Activated CD4-positive, CD25-positive, alpha-beta regulatory T cell treated with anti-CD3 and anti-CD28 coated beads, Interleukin-2, amount 50 U/mL, for 16 hours (primary cell): ENCODE measurements around the gene PPP1R1C.
"Not testable (repeated sequence)": the region's sequence is repeated elsewhere in the genome, so short reads cannot be mapped to it uniquely, and the experiment has no call there.

Experiments
- DNase-seq: peaks from one replicate; pipeline ENCODE4 v3.0.0-alpha.2; 2020; ENCODE audit warnings: low read depth, low spot score

The PPP1R1C gene

GRCh38 chr2:182014284-182014683 is 28.6 kb downstream of the PPP1R1C start:
- no peak for DNase-seq

- no peak for DNase-seq
These were observed 29.9 kb downstream of the PPP1R1C start for GRCh38 chr2:182015334-182016109.

DNA sequence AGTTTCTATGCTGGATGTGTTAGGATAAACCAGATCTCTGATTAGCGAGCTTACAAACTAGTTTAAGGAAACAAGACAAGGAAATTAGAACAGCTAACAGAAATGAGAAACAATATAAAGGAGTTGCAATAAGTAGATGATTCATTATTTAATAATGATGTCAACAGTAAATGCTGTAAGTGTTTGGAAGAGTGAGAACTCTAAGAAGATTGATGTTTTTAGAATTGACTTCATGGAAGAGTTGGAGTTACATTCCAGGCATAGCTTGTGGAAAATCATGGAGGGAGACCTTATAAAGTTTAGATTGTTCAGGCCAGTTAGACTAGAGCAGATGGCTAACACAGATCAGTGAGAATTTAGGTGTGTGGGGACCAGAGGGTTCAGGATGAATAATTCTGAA is 32.6 kb downstream of the PPP1R1C start:
- DNase-seq: no peak

- DNase-seq: no peak
These were observed 34.1 kb downstream of the PPP1R1C start for GRCh38 chr2:182019731-182020130.

DNA sequence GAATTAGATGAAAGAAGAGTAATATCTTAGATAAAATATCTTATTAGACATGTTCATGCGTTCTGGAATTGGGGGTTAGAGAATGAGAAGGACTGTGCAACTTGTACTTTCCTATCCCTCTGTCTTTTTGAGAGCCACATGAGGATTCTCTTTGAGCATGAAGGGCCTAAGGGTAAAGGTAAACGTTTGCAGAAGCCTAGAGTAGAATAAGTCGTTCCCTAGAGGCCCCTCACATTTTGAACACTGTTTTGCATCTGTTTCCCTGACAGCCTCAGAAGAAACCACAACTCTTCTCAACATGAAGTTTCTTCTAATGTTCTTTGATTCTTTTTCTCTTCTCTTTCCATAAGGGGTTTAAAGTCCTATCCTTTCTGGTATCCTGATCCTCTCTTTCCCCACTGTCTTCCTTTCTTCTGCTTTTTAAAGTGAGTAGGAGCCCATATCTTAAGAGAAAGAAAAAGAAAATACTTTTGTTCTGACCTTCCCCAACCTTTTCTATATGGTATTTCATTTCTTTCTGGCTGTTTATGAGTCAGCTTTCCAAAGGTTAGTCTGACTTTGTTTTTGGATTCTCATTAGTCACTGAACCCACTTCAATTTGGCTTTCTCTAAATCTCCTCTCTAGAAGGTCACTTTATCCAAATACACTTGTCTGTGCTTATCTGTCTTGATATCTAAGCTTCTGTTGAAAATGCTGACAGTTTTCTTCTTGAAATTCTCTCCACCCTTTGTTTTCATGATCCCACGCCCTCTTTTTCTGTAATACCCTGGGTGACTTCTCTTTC is 34.8 kb downstream of the PPP1R1C start:
- DNase-seq: no peak

DNA sequence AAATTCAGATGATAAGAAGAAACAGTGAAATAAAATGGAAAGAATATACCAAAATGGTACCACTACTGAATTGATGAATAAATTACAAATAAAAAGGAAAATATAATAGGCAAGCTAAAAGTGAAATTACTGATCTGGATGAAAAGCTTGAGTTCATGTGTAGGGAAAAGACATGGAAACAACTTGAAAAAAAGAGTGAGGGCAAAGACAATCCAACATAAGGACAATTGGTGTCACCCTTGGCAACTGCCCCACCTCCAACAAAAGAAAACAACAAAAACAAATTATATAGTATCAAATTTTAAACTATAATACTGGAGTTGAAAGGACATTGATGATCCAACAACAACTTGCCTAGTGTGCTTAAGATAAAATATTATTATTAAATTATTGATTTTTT is 37.6 kb downstream of the PPP1R1C start:
- no peak for DNase-seq

DNA sequence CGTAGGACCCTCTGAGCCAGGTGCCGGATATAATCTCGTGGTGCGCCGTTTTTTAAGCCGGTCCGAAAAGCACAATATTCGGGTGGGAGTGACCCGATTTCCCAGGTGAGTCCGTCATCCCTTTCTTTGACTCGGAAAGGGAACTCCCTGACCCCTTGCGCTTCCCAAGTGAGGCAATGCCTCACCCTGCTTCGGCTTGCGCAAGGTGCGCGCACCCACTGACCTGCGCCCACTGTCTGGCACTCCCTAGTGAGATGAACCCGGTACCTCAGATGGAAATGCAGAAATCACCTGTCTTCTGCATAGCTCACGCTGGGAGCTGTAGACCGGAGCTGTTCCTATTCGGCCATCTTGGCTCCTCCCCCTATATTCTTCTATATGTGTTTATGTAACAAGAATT is 45.2 kb downstream of the PPP1R1C start:
- DNase-seq: not testable (repeated sequence)

DNA sequence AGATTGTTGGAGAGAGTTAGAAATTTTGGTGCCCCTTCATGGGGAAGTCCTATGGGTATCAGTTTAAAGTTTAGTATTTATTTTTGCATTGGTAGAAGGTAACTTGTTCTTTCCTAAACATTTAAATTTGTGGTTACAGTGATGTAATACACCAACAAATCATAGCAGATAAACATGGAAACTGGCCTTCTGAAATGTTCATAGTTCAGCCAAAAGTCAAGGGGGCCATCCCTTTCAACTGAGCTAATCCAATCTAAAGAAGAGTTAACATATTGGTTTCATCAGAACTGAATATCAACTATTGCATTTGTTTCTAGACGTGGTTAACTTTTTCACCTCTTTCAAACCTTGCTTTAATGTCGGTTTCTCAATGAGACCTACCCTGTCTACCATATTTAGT is 46.3 kb downstream of the PPP1R1C start:
- DNase-seq: no peak

- DNase-seq: no peak
These were observed 47.8 kb downstream of the PPP1R1C start for GRCh38 chr2:182033449-182033848.

DNA sequence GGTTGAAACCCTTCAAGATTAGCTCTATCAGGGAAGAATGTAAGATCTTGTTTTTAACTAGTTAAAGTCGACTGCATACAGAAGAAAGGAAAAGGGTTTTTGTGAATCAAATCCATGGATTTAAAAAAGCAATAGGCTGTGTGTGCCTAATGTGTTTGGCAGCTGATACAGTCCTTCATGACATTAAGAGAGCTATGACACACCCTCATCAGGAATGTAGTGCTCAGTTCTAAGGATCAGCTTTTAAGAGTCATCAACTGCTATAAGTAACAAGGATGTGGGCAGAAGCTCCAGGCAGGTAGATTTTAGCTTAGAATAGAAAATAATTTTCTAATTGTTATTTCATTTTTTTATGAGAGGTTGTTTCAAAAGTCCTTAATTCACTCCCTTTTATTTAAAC is 52.9 kb downstream of the PPP1R1C start:
- no peak for DNase-seq

DNA sequence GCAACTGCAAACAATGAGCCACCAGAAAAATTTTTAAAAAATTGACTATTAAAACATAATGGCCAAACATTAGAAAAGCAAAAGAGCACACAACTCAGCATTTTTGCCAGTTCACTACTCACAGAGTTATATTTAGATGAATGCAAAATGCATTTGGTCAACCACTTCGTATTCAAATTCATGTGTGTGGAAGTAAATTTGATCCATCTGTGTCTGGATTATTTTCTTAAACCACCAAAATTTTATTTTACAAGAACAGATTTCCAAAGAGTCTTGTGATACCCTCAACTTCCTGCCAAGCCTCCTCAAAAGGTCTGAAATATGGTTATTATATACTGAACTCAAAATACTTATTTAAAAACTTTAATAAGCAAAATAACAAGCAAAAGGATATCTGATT is 57.4 kb downstream of the PPP1R1C start:
- DNase-seq: no peak

- DNase-seq: no peak
These were observed 58.2 kb downstream of the PPP1R1C start for GRCh38 chr2:182043861-182044260.

DNA sequence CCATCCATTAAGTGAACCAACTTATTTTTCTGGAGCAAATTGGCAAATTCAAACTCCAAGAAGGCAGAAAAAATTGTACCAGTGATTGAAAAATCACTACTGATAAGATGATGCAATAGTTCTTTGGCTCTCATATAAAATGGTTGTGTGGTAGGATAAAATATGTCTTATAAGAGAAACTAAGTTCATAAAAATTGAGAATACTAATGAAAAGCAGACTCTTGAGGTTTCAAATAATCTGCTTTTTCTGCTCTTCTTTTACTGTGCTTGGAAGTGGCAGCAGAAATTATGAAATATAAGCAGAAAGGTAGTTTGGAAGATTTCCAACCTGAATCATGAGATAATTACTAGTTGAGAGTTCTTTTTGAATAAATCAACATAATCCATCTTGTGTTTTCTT is 61.9 kb downstream of the PPP1R1C start:
- DNase-seq: no peak

DNA sequence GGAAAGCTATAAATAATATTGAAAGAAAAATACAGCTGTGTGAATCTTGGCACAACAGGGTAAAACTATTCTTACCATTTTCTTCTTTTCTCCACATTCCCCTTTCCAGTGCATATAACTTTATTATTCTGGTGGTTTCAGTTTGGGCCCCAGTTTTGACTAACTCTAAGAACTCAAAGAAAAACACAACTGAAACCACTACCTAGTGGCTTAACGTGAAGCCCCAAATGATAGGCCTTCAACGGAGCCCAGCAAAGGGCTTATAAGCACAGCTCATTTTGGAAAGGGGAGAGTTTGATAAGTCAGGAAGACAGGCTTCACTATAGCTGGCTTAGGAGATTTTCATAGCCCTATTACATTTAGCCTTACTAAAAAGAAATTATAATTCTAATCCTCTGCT is 62.4 kb downstream of the PPP1R1C start:
- no peak for DNase-seq

GRCh38 chr2:182048621-182049020 is 63.0 kb downstream of the PPP1R1C start:
- no peak for DNase-seq

- no peak for DNase-seq
These were observed 63.9 kb downstream of the PPP1R1C start for GRCh38 chr2:182049372-182050148.

- DNase-seq: no peak
These were observed 64.9 kb downstream of the PPP1R1C start for GRCh38 chr2:182050333-182051135.

GRCh38 chr2:182055993-182056392 is 70.3 kb downstream of the PPP1R1C start:
- no peak for DNase-seq

GRCh38 chr2:182057002-182057401 is 71.3 kb downstream of the PPP1R1C start:
- no peak for DNase-seq

DNA sequence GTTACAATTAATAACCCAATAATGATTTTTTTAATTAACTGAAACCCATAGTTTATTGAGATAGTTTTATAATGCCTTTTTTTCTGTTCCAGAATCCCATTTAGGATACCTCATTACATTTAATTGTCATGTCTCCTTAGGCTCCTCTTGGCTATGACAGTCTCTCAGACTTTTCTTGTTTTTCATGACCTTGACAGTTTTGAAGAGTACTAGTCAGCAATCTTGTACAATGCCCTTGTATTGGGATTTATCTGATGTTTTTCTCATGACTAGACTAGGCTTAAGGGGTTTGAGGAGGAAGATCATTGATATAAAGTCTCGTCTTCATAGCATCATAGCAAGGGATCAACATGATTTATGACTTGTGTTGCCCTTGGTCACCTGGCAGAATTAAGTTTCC is 72.4 kb downstream of the PPP1R1C start:
- no peak for DNase-seq

GRCh38 chr2:182061739-182062138 is 76.1 kb downstream of the PPP1R1C start:
- DNase-seq: no peak
